ENCODE measurements around the gene POLR2M.

DNA sequence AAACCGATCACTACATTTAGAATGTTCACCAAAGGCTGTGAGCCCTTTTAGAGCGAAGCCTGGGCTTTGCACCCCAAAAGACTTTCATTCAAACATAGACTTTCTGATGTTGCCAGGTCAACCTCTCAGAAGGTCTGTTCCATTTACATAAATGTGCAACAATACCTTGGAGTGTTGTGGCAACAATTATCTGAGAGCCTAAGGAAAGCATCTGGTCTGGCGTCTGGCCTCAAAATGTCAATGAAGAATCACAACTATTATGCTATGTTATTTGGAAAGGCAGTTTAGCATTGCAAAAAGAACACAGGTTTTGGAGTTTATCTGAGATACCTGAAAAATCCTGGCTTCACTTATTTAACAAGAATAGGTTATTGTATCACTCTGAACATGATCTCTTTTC, 50.0 kb downstream of the POLR2M start:
- TF ChIP-seq POLR2A (IDR thresholded peaks at IDR 0.05) (no peak), CTCF (IDR thresholded peaks at IDR 0.05 in 4 of 5, conservative IDR thresholded peaks at IDR 0.05 in 1 of 5) (no peak)
